Thyroid gland (tissue), 4 donors: ENCODE data around the gene ECD.

Experiments
- CTCF ChIP-seq, 6 experiments: fragments of 200-600 bp in 3 of 6; fragments of 450-650 bp in 3 of 6; sonication (generic) in 3 of 6; IDR thresholded peaks; one replicate each; pipeline ENCODE4 v1.5.1; 2016 to 2019; ENCODE audit warnings: antibody characterized with exemption in 6 of 6, mild to moderate bottlenecking in 2 of 6, inconsistent platforms in 1 of 6, moderate library complexity in 1 of 6
- POLR2A ChIP-seq, 2 donors: fragments of 450-650 bp; IDR thresholded peaks; one replicate each; pipeline ENCODE4 v1.6.1; 2017; ENCODE audit warnings: antibody characterized with exemption in 2 of 2, mild to moderate bottlenecking in 2 of 2, moderate library complexity in 1 of 2

DNA sequence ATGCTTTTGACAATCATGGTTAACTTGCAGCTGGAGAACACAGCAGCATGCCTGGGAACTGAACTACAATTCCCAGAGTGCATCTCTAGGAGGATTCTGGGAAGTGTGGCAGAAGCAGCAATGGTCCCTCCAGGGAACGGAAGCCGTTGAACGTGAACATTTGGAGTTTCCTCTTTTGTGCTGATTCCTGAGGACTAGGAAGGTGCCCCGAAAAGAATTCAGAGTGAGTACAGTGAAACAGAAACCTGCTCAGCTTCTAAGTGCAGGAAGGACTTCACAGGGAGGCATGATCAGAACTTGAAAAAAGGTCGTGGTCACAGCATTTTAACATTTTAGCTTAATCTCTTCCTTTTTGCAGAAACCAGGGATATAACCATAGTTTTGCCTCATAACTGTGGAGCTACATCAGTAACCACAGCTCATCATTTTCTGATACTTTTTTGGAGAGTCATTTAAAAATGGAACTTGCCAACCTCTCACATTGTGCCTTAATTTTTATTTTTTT, 57.4 kb downstream of the ECD start, which contains the start of gene NUDT13:
- TF ChIP-seq POLR2A (IDR thresholded peaks at IDR 0.05): peak in 1 of 2 donors; percentile 51
- TF ChIP-seq CTCF (IDR thresholded peaks at IDR 0.05): no peak
